ENCODE measurements around the gene BPIFB6. TPM values are rescaled to one million over a fixed set of nuclear protein-coding genes. Genes with fewer than 3 reads are reported as not detected.

The BPIFB6 gene
- total and polyA plus RNA-seq, 10 of the 15 experiments (the other 5 are each of a cell fraction or from before 2014, with no cell fraction given) = not detected

- CTCF ChIA-PET = interaction anchor here (1.4 kb wide), 1 partner anchor 12 kb away, joined by 4 read pairs; no protein-coding TSS in a partner anchor
- BruUV-seq (replicated peaks) = no TSS peak
- no peak overlapping the region for H3K4me2 ChIP-seq (ENCODE audit: control insufficient read depth, insufficient read depth)
- intact Hi-C loops (cut with micrococcal nuclease; ENCODE audit: unreplicated experiment) = no loop called here
- H3K27me3 ChIP-seq (replicated peaks in 1 of 2; ENCODE audit: control insufficient read depth in 2 of 2, insufficient read depth in 2 of 2, low read length in 1 of 2) = no peaks in the 10 kb centered on the region
- no peaks in the 10 kb centered on the region for H3K79me2 ChIP-seq (ENCODE audit: control insufficient read depth, insufficient read depth, low read length)
- WGBS (ENCODE audit: insufficient coverage, insufficient replicate concordance, low lambda C conversion rate, missing lambda C conversion rate) = 42% methylated on average over 8 of the region's 8 CpGs
- SMC1A ChIA-PET (ENCODE audit: uncharacterized antibody, unreplicated experiment) = no interaction called here
- TF ChIP-seq CHD4 (IDR thresholded peaks at IDR 0.05) = no peak
- no peak for TF ChIP-seq CEBPB (IDR thresholded peaks at IDR 0.05; ENCODE audit: borderline replicate concordance in 1 of 2, low read depth in 2 of 2, low read length in 2 of 2)
- TF ChIP-seq TARDBP (IDR thresholded peaks at IDR 0.05; ENCODE audit: borderline replicate concordance) = no peak
- TF ChIP-seq, protein P1, sequence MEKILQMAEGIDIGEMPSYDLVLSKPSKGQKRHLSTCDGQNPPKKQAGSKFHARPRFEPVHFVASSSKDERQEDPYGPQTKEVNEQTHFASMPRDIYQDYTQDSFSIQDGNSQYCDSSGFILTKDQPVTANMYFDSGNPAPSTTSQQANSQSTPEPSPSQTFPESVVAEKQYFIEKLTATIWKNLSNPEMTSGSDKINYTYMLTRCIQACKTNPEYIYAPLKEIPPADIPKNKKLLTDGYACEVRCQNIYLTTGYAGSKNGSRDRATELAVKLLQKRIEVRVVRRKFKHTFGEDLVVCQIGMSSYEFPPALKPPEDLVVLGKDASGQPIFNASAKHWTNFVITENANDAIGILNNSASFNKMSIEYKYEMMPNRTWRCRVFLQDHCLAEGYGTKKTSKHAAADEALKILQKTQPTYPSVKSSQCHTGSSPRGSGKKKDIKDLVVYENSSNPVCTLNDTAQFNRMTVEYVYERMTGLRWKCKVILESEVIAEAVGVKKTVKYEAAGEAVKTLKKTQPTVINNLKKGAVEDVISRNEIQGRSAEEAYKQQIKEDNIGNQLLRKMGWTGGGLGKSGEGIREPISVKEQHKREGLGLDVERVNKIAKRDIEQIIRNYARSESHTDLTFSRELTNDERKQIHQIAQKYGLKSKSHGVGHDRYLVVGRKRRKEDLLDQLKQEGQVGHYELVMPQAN (conservative IDR thresholded peaks at IDR 0.05) = no peak
- TF ChIP-seq ZNF217 (IDR thresholded peaks at IDR 0.05) = no peak
- no peak for TF ChIP-seq MYB (IDR thresholded peaks at IDR 0.05; ENCODE audit: borderline replicate concordance, low read depth, low read length)
- no peak for TF ChIP-seq TCF7 (IDR thresholded peaks at IDR 0.05; ENCODE audit: borderline replicate concordance)
- no peak for TF ChIP-seq RBBP5 (conservative IDR thresholded peaks at IDR 0.05)
- TF ChIP-seq POU2F2 (IDR thresholded peaks at IDR 0.05; ENCODE audit: borderline replicate concordance, low read depth, low read length) = no peak
- no peak for TF ChIP-seq CHD2 (IDR thresholded peaks at IDR 0.05; ENCODE audit: borderline replicate concordance, low read depth, low read length)
- no peak for TF ChIP-seq FOXK2 (IDR thresholded peaks at IDR 0.05)
- no peak for TF ChIP-seq MLLT1 (IDR thresholded peaks at IDR 0.05)
- RAD21 ChIA-PET (ENCODE audit: unreplicated experiment) = no interaction called here
- no peak overlapping the region for H2AFZ ChIP-seq (ENCODE audit: control insufficient read depth, low read depth, low read length)
- H3K9me3 ChIP-seq (replicated peaks; ENCODE audit: control insufficient read depth, insufficient read depth, low read length) = no peaks in the 10 kb centered on the region
- POLR2A ChIA-PET = no interaction called here
- no peaks in the 10 kb centered on the region for H3K4me1 ChIP-seq (ENCODE audit: control insufficient read depth, insufficient read depth, low read length)
- no peak overlapping the region for H3K27ac ChIP-seq (ENCODE audit: control insufficient read depth, insufficient read depth)
- H4K20me1 ChIP-seq (ENCODE audit: control insufficient read depth, insufficient read depth) = no peaks in the 10 kb centered on the region
- ATAC-seq (no peak), DNase-seq (ENCODE audit: low read depth, low spot score) (no peak), FAIRE-seq (no peak)
- in situ Hi-C loops (cut with MboI) = no loop called here
- H3K4me3 ChIP-seq = no peak overlapping the region
- H3K9ac ChIP-seq (ENCODE audit: control insufficient read depth, insufficient read depth, low read length) = no peak overlapping the region
- H3K36me3 ChIP-seq (ENCODE audit: control insufficient read depth in 2 of 2, insufficient read depth in 2 of 2, low read length in 1 of 2) = no peaks in the 10 kb centered on the region
Measured at GRCh38 chr20:32993496-32994050, 37.9 kb upstream of the BPIFB6 start.

Measured in GM12878 (cell line).